H9 (cell line): ENCODE measurements around the gene CCDC82. TPM values are rescaled to one million over a fixed set of nuclear protein-coding genes. Genes with fewer than 3 reads are reported as not detected.

ENCODE experiments used
- DNase-seq: peaks from one replicate; pipeline ENCODE4 v3.0.0-alpha.2; 2017
- H2AFZ ChIP-seq: one replicate; pipeline ENCODE4 v1.6.1; 2013; ENCODE audit warnings: mild to moderate bottlenecking, low read length, control low read depth, moderate library complexity
- H2AK5ac ChIP-seq: 2 replicates; pipeline ENCODE4 v1.6.1; 2013; ENCODE audit warnings: low read length, control low read depth, mixed read lengths; ENCODE audit not compliant: insufficient read length
- H2BK120ac ChIP-seq: one replicate; pipeline ENCODE4 v1.6.1; 2013; ENCODE audit warnings: low read depth, mild to moderate bottlenecking, low read length, control low read depth, inconsistent platforms; ENCODE audit not compliant: poor library complexity, severe bottlenecking
- H2BK12ac ChIP-seq: 2 replicates; pipeline ENCODE4 v1.6.1; 2013; ENCODE audit warnings: low read length, control low read depth, mixed read lengths, low read depth; ENCODE audit not compliant: insufficient read length
- H2BK15ac ChIP-seq: 2 replicates; pipeline ENCODE4 v1.6.1; 2013; ENCODE audit warnings: low read depth, low read length, control low read depth
- H2BK20ac ChIP-seq: one replicate; pipeline ENCODE4 v1.6.1; 2013; ENCODE audit warnings: low read depth, mild to moderate bottlenecking, low read length, control low read depth, inconsistent platforms; ENCODE audit not compliant: poor library complexity, severe bottlenecking
- H2BK5ac ChIP-seq: 2 replicates; pipeline ENCODE4 v1.6.1; 2013; ENCODE audit warnings: low read length, control low read depth, mixed read lengths; ENCODE audit not compliant: insufficient read length
- H3K14ac ChIP-seq: 2 replicates; pipeline ENCODE4 v1.6.1; 2013; ENCODE audit warnings: low read length, control low read depth; ENCODE audit not compliant: insufficient read depth
- H3K18ac ChIP-seq: 2 replicates; pipeline ENCODE4 v1.6.1; 2013; ENCODE audit warnings: low read depth, mild to moderate bottlenecking, mixed read lengths, low read length, control low read depth; ENCODE audit not compliant: insufficient read length
- H3K23ac ChIP-seq: 2 replicates; pipeline ENCODE4 v1.6.1; 2013; ENCODE audit warnings: low read length, control low read depth, mixed read lengths, low read depth; ENCODE audit not compliant: insufficient read length
- H3K23me2 ChIP-seq: 2 replicates; pipeline ENCODE4 v1.6.1; 2013; ENCODE audit warnings: low read depth, mild to moderate bottlenecking, mixed read lengths, low read length, control low read depth; ENCODE audit not compliant: insufficient read length, poor library complexity, severe bottlenecking
- H3K27ac ChIP-seq: 2 replicates; pipeline ENCODE4 v1.5.1; 2013; ENCODE audit warnings: low read length, control low read depth, mixed read lengths, low read depth; ENCODE audit not compliant: insufficient read length
- H3K27me3 ChIP-seq: 2 replicates; pipeline ENCODE4 v1.6.1; 2013; ENCODE audit warnings: low read length, control low read depth, inconsistent platforms; ENCODE audit not compliant: insufficient read depth
- H3K4ac ChIP-seq: 2 replicates; pipeline ENCODE4 v1.6.1; 2013; ENCODE audit warnings: low read depth, mild to moderate bottlenecking, control low read depth, inconsistent platforms, low read length, moderate library complexity
- H3K4me1 ChIP-seq: 2 replicates; pipeline ENCODE4 v1.6.1; 2013; ENCODE audit warnings: low read length, control low read depth, inconsistent platforms; ENCODE audit not compliant: insufficient read depth
- H3K4me2 ChIP-seq: 2 replicates; pipeline ENCODE4 v1.6.1; 2013; ENCODE audit warnings: low read length, control low read depth, mixed read lengths; ENCODE audit not compliant: insufficient read length, insufficient read depth
- H3K56ac ChIP-seq: 2 replicates; pipeline ENCODE4 v1.6.1; 2013; ENCODE audit warnings: low read depth, mild to moderate bottlenecking, mixed read lengths, low read length, control low read depth; ENCODE audit not compliant: insufficient read length
- H3K79me1 ChIP-seq: 2 replicates; pipeline ENCODE4 v1.6.1; 2013; ENCODE audit warnings: low read depth, mild to moderate bottlenecking, moderate library complexity, low read length, control low read depth, inconsistent platforms; ENCODE audit not compliant: insufficient read depth, poor library complexity, severe bottlenecking
- H3K79me2 ChIP-seq: 2 replicates; pipeline ENCODE4 v1.6.1; 2013; ENCODE audit warnings: low read length, control low read depth, inconsistent platforms; ENCODE audit not compliant: insufficient read depth
- H3K9ac ChIP-seq: 2 replicates; pipeline ENCODE4 v1.6.1; 2013; ENCODE audit warnings: low read length, control low read depth, mixed read lengths; ENCODE audit not compliant: insufficient read length; ENCODE audit errors: extremely low read depth
- H3K9me3 ChIP-seq: one replicate; pipeline ENCODE4 v1.6.1; 2013; ENCODE audit warnings: low read depth, low read length, inconsistent platforms; ENCODE audit not compliant: control insufficient read depth
- H3T11ph ChIP-seq: one replicate; pipeline ENCODE4 v1.6.1; 2013; ENCODE audit warnings: mild to moderate bottlenecking, low read length, control low read depth, inconsistent platforms
- H4K20me1 ChIP-seq: one replicate; pipeline ENCODE4 v1.6.1; 2013; ENCODE audit not compliant: control insufficient read depth, insufficient read length, insufficient read depth
- H4K5ac ChIP-seq: 2 replicates; pipeline ENCODE4 v1.6.1; 2013; ENCODE audit warnings: low read depth, mild to moderate bottlenecking, mixed read lengths, low read length, control low read depth; ENCODE audit not compliant: insufficient read length
- H4K8ac ChIP-seq: replicated peaks from 2 replicates; pipeline ENCODE4 v1.6.1; 2013; ENCODE audit warnings: low read length, control low read depth, mixed read lengths, low read depth; ENCODE audit not compliant: insufficient read length
- H4K91ac ChIP-seq: 2 replicates; pipeline ENCODE4 v1.6.1; 2013; ENCODE audit warnings: low read depth, mild to moderate bottlenecking, moderate library complexity, mixed read lengths, low read length, control low read depth; ENCODE audit not compliant: insufficient read length
- H3K27ac Mint-ChIP-seq, 3 experiments: 2 replicates in 2 of 3; 3 replicates in 1 of 3; pipeline ENCODE4 v1.8.0; 2020 to 2021; ENCODE audit warnings: mixed read lengths in 3 of 3, mild to moderate bottlenecking in 1 of 3, moderate library complexity in 1 of 3
- H3K27me3 Mint-ChIP-seq: 2 replicates; pipeline ENCODE4 v1.8.0; 2021; ENCODE audit warnings: low read depth, mild to moderate bottlenecking, moderate library complexity, mixed read lengths
- H3K36me3 Mint-ChIP-seq, 3 experiments: 2 replicates in 2 of 3; 3 replicates in 1 of 3; pipeline ENCODE4 v1.8.0; 2020 to 2021; ENCODE audit warnings: low read depth in 3 of 3, mixed read lengths in 3 of 3; ENCODE audit not compliant: insufficient read depth in 1 of 3
- H3K4me1 Mint-ChIP-seq, 2 experiments: 2 replicates each; pipeline ENCODE4 v1.8.0; 2020; ENCODE audit warnings: mixed read lengths in 2 of 2
- H3K4me3 Mint-ChIP-seq, 2 experiments: 2 replicates in 1 of 2; 3 replicates in 1 of 2; pipeline ENCODE4 v1.8.0; 2020 to 2021; ENCODE audit warnings: mild to moderate bottlenecking in 2 of 2, mixed read lengths in 2 of 2, moderate library complexity in 1 of 2
- H3K9me3 Mint-ChIP-seq, 2 experiments: 2 replicates in 1 of 2; 3 replicates in 1 of 2; pipeline ENCODE4 v1.8.0; 2020; ENCODE audit warnings: mild to moderate bottlenecking in 2 of 2, mixed read lengths in 2 of 2, moderate library complexity in 1 of 2
- WGBS: extraction: QIAGEN DNeasy Blood & Tissue Kit; methylation state at CpG from one replicate; pipeline ENCODE4 v1.1.7; 2013; ENCODE audit warnings: missing lambda C conversion rate, low lambda C conversion rate, mixed read lengths; ENCODE audit not compliant: insufficient read length; ENCODE audit errors: extremely low coverage; 5-methylcytosine and 5-hydroxymethylcytosine counted together
- total RNA-seq: library from RNA; stranded (reverse); gene quantifications from 2 replicates; pipeline ENCODE4 v1.2.1, GENCODE V29; 2021
- TF ChIP-seq, protein P1 (sequence below): fragments of 200-600 bp; sonication (generic); conservative IDR thresholded peaks from 3 replicates; pipeline ENCODE4 v1.8.0; 2021; ENCODE audit warnings: antibody characterized with exemption, mild to moderate bottlenecking

The CCDC82 gene
- total RNA-seq, 1 experiment from 2014 or later: 17.4 TPM

DNA sequence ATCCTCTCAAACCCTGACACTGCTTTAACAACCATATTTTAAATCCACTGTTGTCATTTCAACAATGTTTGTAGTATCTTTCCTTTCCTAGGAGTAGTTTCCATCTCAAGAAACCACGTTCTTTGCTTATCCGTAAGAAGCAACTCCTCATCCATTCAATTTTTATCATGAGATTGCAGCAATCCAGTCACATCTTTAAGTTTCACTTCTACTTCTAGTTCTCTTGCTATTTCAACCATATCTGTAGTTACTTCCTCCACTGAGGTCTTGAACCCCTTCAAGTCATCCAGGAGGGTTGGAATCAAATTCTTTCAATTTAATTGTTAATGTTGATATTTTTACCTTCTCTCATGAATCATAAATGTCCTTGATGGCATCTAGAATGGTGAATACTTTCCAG lies 22.4 kb downstream of the CCDC82 start:
- H3K9ac ChIP-seq: no peak overlapping the region
- H3K4me3 Mint-ChIP-seq: no peak overlapping the region
- no peak overlapping the region for H4K8ac ChIP-seq
- peaks cover 4 to 8% of the 10 kb centered on the region in 2 experiments; a peak in 4 of 5 replicates for H3K9me3 Mint-ChIP-seq
- no peak overlapping the region for H3K27ac ChIP-seq
- H3K27me3 ChIP-seq: no peaks in the 10 kb centered on the region
- H3K27ac Mint-ChIP-seq: no peak overlapping the region
- no peak for DNase-seq
- H3K4ac ChIP-seq: no peak overlapping the region
- no peak overlapping the region for H3T11ph ChIP-seq
- no peaks in the 10 kb centered on the region for H3K9me3 ChIP-seq
- no peaks in the 10 kb centered on the region for H3K79me2 ChIP-seq
- H2BK20ac ChIP-seq: no peak overlapping the region
- no peak overlapping the region for H3K14ac ChIP-seq
- no peaks in the 10 kb centered on the region for H3K4me1 ChIP-seq
- H2BK15ac ChIP-seq: no peak overlapping the region
- no peak overlapping the region for H2AFZ ChIP-seq
- no peak overlapping the region for H3K4me2 ChIP-seq
- peaks cover 17 to 21% (median 17%) of the 10 kb centered on the region in 3 experiments for H3K36me3 Mint-ChIP-seq
- H4K91ac ChIP-seq: no peak overlapping the region
- H3K23ac ChIP-seq: no peak overlapping the region
- H4K20me1 ChIP-seq: no peaks in the 10 kb centered on the region
- H3K56ac ChIP-seq: no peak overlapping the region
- H4K5ac ChIP-seq: no peak overlapping the region
- no peak overlapping the region for H2BK5ac ChIP-seq
- H3K4me1 Mint-ChIP-seq: no peaks in the 10 kb centered on the region
- H2BK120ac ChIP-seq: no peak overlapping the region
- H3K27me3 Mint-ChIP-seq: no peaks in the 10 kb centered on the region
- no peaks in the 10 kb centered on the region for H3K79me1 ChIP-seq
- WGBS: no CpG with 5 or more reads among the region's 2 CpGs
- H2AK5ac ChIP-seq: no peak overlapping the region
- TF ChIP-seq, protein P1, sequence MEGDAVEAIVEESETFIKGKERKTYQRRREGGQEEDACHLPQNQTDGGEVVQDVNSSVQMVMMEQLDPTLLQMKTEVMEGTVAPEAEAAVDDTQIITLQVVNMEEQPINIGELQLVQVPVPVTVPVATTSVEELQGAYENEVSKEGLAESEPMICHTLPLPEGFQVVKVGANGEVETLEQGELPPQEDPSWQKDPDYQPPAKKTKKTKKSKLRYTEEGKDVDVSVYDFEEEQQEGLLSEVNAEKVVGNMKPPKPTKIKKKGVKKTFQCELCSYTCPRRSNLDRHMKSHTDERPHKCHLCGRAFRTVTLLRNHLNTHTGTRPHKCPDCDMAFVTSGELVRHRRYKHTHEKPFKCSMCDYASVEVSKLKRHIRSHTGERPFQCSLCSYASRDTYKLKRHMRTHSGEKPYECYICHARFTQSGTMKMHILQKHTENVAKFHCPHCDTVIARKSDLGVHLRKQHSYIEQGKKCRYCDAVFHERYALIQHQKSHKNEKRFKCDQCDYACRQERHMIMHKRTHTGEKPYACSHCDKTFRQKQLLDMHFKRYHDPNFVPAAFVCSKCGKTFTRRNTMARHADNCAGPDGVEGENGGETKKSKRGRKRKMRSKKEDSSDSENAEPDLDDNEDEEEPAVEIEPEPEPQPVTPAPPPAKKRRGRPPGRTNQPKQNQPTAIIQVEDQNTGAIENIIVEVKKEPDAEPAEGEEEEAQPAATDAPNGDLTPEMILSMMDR: no peak
- no peaks in the 10 kb centered on the region for H3K23me2 ChIP-seq
- no peak overlapping the region for H2BK12ac ChIP-seq
- no peak overlapping the region for H3K18ac ChIP-seq
